ENCODE results near the gene SRM.
"Not testable (repeated sequence)": the region's sequence is repeated elsewhere in the genome, so short reads cannot be mapped to it uniquely, and the experiment has no call there.

Gene SRM

GRCh38 chr1:11044849-11045427, 14.9 kb downstream of the SRM start:
- DNase-seq (ENCODE audit: low read depth), result no peak

GRCh38 chr1:11044086-11044848, 15.6 kb downstream of the SRM start:
- no peak for DNase-seq (ENCODE audit: low read depth)

- DNase-seq (ENCODE audit: low read depth), result no peak
Observed at GRCh38 chr1:11042995-11043874, 16.6 kb downstream of the SRM start.

- DNase-seq (ENCODE audit: low read depth), result no peak
Observed at GRCh38 chr1:11042065-11042464, 17.8 kb downstream of the SRM start.

GRCh38 chr1:11041048-11041447, 18.8 kb downstream of the SRM start:
- no peak for DNase-seq (ENCODE audit: low read depth)

- DNase-seq (ENCODE audit: low read depth), result not testable (repeated sequence)
Observed at GRCh38 chr1:11040105-11040429, 19.8 kb downstream of the SRM start.

GRCh38 chr1:11039351-11040104, 20.3 kb downstream of the SRM start:
- DNase-seq (ENCODE audit: low read depth), result no peak

GRCh38 chr1:11037740-11038182, 22.1 kb downstream of the SRM start:
- DNase-seq (ENCODE audit: low read depth), result peak; percentile 79

- not testable (repeated sequence) for DNase-seq (ENCODE audit: low read depth)
Observed at GRCh38 chr1:11037019-11037739, 22.6 kb downstream of the SRM start.

- no peak for DNase-seq (ENCODE audit: low read depth)
Observed at GRCh38 chr1:11031624-11032262, 28.1 kb downstream of the SRM start.

GRCh38 chr1:11030865-11031264, 29.0 kb downstream of the SRM start:
- no peak for DNase-seq (ENCODE audit: low read depth)

GRCh38 chr1:11028018-11028417, 31.8 kb downstream of the SRM start:
- DNase-seq (ENCODE audit: low read depth), result no peak

GRCh38 chr1:11027316-11027715, 32.5 kb downstream of the SRM start:
- no peak for DNase-seq (ENCODE audit: low read depth)

- DNase-seq (ENCODE audit: low read depth), result no peak
Observed at GRCh38 chr1:11026903-11027302, 32.9 kb downstream of the SRM start.

- DNase-seq (ENCODE audit: low read depth), result no peak
Observed at GRCh38 chr1:11026052-11026451, 33.8 kb downstream of the SRM start.

GRCh38 chr1:11025618-11026017, 34.2 kb downstream of the SRM start:
- no peak for DNase-seq (ENCODE audit: low read depth)

GRCh38 chr1:11024874-11025203, 35.0 kb downstream of the SRM start:
- DNase-seq (ENCODE audit: low read depth), result no peak

GRCh38 chr1:11024154-11024873, 35.5 kb downstream of the SRM start:
- no peak for DNase-seq (ENCODE audit: low read depth)

GRCh38 chr1:11023201-11023600, 36.6 kb downstream of the SRM start:
- no peak for DNase-seq (ENCODE audit: low read depth)

GRCh38 chr1:11019971-11020370, 39.8 kb downstream of the SRM start:
- DNase-seq (ENCODE audit: low read depth), result no peak
